Measurements from ENCODE around the gene CDK15.

DNA sequence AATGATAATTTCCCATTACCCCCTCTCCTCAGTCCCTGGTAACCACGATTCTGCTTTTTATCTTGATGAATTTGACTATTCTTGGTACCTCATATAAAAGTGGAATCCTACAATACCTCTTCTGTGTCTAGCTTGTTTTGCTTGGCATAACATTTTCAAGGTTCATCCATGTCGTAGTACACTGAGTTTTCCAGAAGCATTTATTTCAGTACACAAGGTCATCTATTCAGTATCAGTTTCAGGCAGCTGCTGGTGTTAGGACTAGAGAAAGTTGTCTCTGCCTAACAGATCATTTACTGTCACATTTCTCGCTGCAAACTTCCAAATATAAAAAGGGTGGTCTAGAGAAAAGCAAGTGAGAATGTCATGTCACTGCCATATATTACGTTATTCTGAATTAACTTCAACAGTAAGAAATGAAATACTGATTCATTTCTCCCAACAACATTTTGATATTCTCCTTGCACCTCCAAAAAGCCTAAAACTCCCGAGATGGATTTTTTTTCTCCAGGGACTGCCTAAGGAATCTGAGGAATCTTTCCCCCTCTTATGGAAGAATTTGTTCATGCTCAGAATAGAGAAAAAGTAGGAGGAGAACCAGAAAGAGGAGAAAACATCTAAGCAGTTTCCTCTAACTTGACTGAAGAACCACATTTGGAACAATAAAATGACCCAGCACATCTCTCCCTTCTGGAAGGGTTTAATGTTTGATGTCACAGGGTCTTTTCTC is 36.0 kb downstream of the CDK15 start:
- TF ChIP-seq ZBTB1 (tag by site-specific recombination; IDR thresholded peaks at IDR 0.05) (no peak), ZBTB21 (tag by site-specific recombination; IDR thresholded peaks at IDR 0.05) (no peak), ZBTB20 (tag by site-specific recombination; IDR thresholded peaks at IDR 0.05) (no peak), ZNF510 (tag by site-specific recombination; IDR thresholded peaks at IDR 0.05; ENCODE audit: insufficient replicate concordance) (no peak), YY1 (tag by site-specific recombination; IDR thresholded peaks at IDR 0.05) (no peak), ZNF677 (tag by site-specific recombination; IDR thresholded peaks at IDR 0.05) (no peak), EGR2 (tag by site-specific recombination; IDR thresholded peaks at IDR 0.05; ENCODE audit: low read depth) (no peak), ZNF629 (tag by site-specific recombination; IDR thresholded peaks at IDR 0.05) (no peak), MYNN (tag by site-specific recombination; IDR thresholded peaks at IDR 0.05; ENCODE audit: borderline replicate concordance) (no peak)
- TF ChIP-seq, protein P1, sequence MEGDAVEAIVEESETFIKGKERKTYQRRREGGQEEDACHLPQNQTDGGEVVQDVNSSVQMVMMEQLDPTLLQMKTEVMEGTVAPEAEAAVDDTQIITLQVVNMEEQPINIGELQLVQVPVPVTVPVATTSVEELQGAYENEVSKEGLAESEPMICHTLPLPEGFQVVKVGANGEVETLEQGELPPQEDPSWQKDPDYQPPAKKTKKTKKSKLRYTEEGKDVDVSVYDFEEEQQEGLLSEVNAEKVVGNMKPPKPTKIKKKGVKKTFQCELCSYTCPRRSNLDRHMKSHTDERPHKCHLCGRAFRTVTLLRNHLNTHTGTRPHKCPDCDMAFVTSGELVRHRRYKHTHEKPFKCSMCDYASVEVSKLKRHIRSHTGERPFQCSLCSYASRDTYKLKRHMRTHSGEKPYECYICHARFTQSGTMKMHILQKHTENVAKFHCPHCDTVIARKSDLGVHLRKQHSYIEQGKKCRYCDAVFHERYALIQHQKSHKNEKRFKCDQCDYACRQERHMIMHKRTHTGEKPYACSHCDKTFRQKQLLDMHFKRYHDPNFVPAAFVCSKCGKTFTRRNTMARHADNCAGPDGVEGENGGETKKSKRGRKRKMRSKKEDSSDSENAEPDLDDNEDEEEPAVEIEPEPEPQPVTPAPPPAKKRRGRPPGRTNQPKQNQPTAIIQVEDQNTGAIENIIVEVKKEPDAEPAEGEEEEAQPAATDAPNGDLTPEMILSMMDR (tag by site-specific recombination; IDR thresholded peaks at IDR 0.05): no peak
- TF ChIP-seq, protein P2, sequence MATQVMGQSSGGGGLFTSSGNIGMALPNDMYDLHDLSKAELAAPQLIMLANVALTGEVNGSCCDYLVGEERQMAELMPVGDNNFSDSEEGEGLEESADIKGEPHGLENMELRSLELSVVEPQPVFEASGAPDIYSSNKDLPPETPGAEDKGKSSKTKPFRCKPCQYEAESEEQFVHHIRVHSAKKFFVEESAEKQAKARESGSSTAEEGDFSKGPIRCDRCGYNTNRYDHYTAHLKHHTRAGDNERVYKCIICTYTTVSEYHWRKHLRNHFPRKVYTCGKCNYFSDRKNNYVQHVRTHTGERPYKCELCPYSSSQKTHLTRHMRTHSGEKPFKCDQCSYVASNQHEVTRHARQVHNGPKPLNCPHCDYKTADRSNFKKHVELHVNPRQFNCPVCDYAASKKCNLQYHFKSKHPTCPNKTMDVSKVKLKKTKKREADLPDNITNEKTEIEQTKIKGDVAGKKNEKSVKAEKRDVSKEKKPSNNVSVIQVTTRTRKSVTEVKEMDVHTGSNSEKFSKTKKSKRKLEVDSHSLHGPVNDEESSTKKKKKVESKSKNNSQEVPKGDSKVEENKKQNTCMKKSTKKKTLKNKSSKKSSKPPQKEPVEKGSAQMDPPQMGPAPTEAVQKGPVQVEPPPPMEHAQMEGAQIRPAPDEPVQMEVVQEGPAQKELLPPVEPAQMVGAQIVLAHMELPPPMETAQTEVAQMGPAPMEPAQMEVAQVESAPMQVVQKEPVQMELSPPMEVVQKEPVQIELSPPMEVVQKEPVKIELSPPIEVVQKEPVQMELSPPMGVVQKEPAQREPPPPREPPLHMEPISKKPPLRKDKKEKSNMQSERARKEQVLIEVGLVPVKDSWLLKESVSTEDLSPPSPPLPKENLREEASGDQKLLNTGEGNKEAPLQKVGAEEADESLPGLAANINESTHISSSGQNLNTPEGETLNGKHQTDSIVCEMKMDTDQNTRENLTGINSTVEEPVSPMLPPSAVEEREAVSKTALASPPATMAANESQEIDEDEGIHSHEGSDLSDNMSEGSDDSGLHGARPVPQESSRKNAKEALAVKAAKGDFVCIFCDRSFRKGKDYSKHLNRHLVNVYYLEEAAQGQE (tag by site-specific recombination; IDR thresholded peaks at IDR 0.05): no peak

Data from HEK293 (cell line).